ENCODE measurements around the gene ADD1. TPM values are rescaled to one million over a fixed set of nuclear protein-coding genes. Genes with fewer than 3 reads are reported as not detected.

ADD1 gene
- total and polyA plus RNA-seq, 2 of the 13 experiments (the other 11 are each of a cell fraction or from before 2014, with no cell fraction given), result 73.9 to 122 TPM

DNA sequence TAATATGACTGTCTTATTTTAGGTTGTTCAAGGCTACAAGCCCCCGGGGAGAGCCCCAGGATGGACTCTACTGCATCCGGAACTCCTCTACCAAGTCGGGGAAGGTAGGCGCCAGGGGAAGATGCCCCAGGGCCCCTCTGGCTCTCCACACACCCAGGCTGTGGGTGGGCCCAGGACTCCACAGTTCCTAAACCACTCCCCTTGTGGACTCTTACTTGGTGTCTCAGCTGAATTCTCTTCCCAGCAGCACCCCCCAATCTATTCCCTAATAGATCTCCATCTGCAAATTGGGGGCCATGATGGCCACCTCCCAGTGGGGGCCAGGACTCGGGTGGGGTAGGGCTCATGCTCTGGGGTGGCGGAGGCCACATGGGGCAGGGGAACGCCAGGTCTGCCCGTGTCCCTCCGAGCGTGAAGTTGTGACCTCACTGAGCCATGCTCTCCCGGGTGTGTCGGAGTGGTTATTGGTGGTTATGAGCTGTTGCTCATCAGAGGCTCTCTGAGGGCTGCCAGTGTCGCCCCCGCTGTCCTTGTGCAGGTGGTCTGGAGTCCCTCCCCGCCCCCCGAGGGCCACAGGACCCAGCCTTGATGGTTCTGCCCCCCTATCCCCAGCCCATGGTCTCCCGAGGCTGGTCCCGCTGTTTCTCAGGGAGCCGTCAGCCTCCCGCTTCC is 11.2 kb upstream of the ADD1 start:
- POLR2A ChIA-PET, result no interaction called here
- no peak for ATAC-seq

DNA sequence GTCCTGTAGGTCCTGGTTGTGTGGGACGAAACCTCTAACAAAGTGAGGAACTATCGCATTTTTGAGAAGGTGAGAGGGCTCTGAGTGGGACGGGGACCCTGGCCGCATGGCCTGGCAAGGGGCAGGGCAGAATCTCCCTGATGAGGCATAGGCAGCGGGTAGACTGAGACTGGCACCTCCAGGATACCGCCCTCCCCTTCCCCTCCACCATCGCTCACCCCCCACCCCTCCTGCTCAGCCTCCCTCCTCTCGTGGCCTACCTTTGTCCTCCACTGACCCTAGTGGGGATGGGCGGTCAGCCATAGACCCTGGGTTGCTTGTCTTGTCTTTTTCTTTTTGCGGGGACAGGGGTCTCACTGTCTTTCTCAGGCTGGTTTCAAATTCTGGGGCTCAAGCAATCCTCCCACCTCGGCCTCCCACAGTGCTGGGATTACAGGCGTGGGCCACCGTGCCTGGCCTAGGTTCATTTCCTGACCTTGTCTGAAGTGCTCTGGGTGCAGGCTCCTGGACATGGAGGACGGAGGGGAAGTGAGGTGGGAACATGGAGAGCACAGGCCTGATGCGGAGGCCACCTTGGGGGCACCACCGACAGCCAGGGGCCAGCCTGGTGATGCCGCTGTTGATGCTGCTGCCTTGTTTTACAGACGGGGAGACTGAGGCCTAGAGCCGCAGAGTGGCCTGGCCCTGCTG is 10.5 kb upstream of the ADD1 start:
- H3K79me2 ChIP-seq (ENCODE audit: insufficient read depth, low read length), result no peaks in the 10 kb centered on the region
- peaks cover 9 to 32% of the 10 kb centered on the region in 2 experiments; a peak in 3 of 5 replicates for H3K36me3 ChIP-seq (replicated peaks in 1 of 2; ENCODE audit: control insufficient read depth in 1 of 2, insufficient read depth in 2 of 2, low read length in 2 of 2)
- H3K4me1 ChIP-seq (ENCODE audit: insufficient read depth, low read length), result peaks cover 11% of the 10 kb centered on the region
- intact Hi-C loops (cut with micrococcal nuclease; ENCODE audit: unreplicated experiment) (no loop called here), in situ Hi-C loops (cut with HindIII; ENCODE audit: extremely low pct_ligation_motif_present, low pct_unique_long_range_greater_than_20kb) (no loop called here)
- no peak overlapping the region for H3K9ac ChIP-seq (ENCODE audit: insufficient read depth, low read depth, low read length)
- no peak overlapping the region for H3K4me2 ChIP-seq (ENCODE audit: low read depth, low read length)
- DNase-seq (ENCODE audit: low spot score), result no peak
- no peak overlapping the region for H2AFZ ChIP-seq (ENCODE audit: low read length)
- H4K20me1 ChIP-seq (ENCODE audit: insufficient read depth, low read length), result no peaks in the 10 kb centered on the region
- no peaks in the 10 kb centered on the region for H3K9me3 ChIP-seq (ENCODE audit: low read length)
- no peak overlapping the region for H3K4me3 ChIP-seq (replicated peaks in 1 of 3; ENCODE audit: insufficient read depth in 1 of 3, low read depth in 2 of 3, low read length in 3 of 3)
- 96% methylated on average over 13 of the region's 19 CpGs for WGBS (ENCODE audit: low lambda C conversion rate)
- ChIA-PET CTCF (ENCODE audit: low intra/inter-chr PET ratio, low total read pairs) (no interaction called here), POLR2A (no interaction called here)
- BruUV-seq (replicated peaks), result no TSS peak
- ATAC-seq, result no peak
- FAIRE-seq, result no peak
- no peaks in the 10 kb centered on the region for H3K27me3 ChIP-seq (ENCODE audit: control insufficient read depth in 1 of 2, insufficient read depth in 2 of 2, low read length in 2 of 2)
- H3K27ac ChIP-seq (ENCODE audit: extremely low read length, insufficient read depth, low read length), result no peak overlapping the region
- TF ChIP-seq MAFF (IDR thresholded peaks at IDR 0.05; ENCODE audit: low read depth, low read length), result no peak
- TF ChIP-seq GATA4 (IDR thresholded peaks at IDR 0.05; ENCODE audit: borderline replicate concordance, low read depth), result no peak
- TF ChIP-seq, protein P1, sequence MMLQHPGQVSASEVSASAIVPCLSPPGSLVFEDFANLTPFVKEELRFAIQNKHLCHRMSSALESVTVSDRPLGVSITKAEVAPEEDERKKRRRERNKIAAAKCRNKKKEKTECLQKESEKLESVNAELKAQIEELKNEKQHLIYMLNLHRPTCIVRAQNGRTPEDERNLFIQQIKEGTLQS (CRISPR knock-in tag; IDR thresholded peaks at IDR 0.05), result no peak
- no peak for TF ChIP-seq HIVEP1 (CRISPR knock-in tag; IDR thresholded peaks at IDR 0.05)
- TF ChIP-seq, protein P2, sequence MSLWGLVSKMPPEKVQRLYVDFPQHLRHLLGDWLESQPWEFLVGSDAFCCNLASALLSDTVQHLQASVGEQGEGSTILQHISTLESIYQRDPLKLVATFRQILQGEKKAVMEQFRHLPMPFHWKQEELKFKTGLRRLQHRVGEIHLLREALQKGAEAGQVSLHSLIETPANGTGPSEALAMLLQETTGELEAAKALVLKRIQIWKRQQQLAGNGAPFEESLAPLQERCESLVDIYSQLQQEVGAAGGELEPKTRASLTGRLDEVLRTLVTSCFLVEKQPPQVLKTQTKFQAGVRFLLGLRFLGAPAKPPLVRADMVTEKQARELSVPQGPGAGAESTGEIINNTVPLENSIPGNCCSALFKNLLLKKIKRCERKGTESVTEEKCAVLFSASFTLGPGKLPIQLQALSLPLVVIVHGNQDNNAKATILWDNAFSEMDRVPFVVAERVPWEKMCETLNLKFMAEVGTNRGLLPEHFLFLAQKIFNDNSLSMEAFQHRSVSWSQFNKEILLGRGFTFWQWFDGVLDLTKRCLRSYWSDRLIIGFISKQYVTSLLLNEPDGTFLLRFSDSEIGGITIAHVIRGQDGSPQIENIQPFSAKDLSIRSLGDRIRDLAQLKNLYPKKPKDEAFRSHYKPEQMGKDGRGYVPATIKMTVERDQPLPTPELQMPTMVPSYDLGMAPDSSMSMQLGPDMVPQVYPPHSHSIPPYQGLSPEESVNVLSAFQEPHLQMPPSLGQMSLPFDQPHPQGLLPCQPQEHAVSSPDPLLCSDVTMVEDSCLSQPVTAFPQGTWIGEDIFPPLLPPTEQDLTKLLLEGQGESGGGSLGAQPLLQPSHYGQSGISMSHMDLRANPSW (CRISPR knock-in tag; IDR thresholded peaks at IDR 0.05; ENCODE audit: borderline replicate concordance), result no peak
- TF ChIP-seq, protein P3, sequence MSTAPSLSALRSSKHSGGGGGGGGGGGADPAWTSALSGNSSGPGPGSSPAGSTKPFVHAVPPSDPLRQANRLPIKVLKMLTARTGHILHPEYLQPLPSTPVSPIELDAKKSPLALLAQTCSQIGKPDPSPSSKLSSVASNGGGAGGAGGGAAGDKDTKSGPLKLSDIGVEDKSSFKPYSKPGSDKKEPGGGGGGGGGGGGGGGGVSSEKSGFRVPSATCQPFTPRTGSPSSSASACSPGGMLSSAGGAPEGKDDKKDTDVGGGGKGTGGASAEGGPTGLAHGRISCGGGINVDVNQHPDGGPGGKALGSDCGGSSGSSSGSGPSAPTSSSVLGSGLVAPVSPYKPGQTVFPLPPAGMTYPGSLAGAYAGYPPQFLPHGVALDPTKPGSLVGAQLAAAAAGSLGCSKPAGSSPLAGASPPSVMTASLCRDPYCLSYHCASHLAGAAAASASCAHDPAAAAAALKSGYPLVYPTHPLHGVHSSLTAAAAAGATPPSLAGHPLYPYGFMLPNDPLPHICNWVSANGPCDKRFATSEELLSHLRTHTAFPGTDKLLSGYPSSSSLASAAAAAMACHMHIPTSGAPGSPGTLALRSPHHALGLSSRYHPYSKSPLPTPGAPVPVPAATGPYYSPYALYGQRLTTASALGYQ (CRISPR knock-in tag; IDR thresholded peaks at IDR 0.05), result no peak

More for the DNA sequence above, 11.2 kb upstream of the ADD1 start:
- no TSS peak for BruUV-seq (replicated peaks)
- peaks cover 9 to 32% of the 10 kb centered on the region in 2 experiments; a peak in 3 of 5 replicates for H3K36me3 ChIP-seq (replicated peaks in 1 of 2; ENCODE audit: control insufficient read depth in 1 of 2, insufficient read depth in 2 of 2, low read length in 2 of 2)
- 95% methylated on average over 6 of the region's 20 CpGs for WGBS (ENCODE audit: low lambda C conversion rate)
- TF ChIP-seq HNRNPH1 (optimal IDR thresholded peaks at IDR 0.05; ENCODE audit: low read depth, low read length), result no peak
- TF ChIP-seq, protein P4, sequence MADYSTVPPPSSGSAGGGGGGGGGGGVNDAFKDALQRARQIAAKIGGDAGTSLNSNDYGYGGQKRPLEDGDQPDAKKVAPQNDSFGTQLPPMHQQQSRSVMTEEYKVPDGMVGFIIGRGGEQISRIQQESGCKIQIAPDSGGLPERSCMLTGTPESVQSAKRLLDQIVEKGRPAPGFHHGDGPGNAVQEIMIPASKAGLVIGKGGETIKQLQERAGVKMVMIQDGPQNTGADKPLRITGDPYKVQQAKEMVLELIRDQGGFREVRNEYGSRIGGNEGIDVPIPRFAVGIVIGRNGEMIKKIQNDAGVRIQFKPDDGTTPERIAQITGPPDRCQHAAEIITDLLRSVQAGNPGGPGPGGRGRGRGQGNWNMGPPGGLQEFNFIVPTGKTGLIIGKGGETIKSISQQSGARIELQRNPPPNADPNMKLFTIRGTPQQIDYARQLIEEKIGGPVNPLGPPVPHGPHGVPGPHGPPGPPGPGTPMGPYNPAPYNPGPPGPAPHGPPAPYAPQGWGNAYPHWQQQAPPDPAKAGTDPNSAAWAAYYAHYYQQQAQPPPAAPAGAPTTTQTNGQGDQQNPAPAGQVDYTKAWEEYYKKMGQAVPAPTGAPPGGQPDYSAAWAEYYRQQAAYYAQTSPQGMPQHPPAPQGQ (CRISPR knock-in tag; IDR thresholded peaks at IDR 0.05; ENCODE audit: borderline replicate concordance), result no peak
- peaks cover 11% of the 10 kb centered on the region for H3K4me1 ChIP-seq (ENCODE audit: insufficient read depth, low read length)
- no peak overlapping the region for H3K9ac ChIP-seq (ENCODE audit: insufficient read depth, low read depth, low read length)
- no peak overlapping the region for H3K27ac ChIP-seq (ENCODE audit: extremely low read length, insufficient read depth, low read length)
- H3K4me2 ChIP-seq (ENCODE audit: low read depth, low read length), result no peak overlapping the region
- in situ Hi-C loops (cut with HindIII; ENCODE audit: extremely low pct_ligation_motif_present, low pct_unique_long_range_greater_than_20kb) (no loop called here), intact Hi-C loops (cut with micrococcal nuclease; ENCODE audit: unreplicated experiment) (no loop called here)
- no peaks in the 10 kb centered on the region for H3K9me3 ChIP-seq (ENCODE audit: low read length)
- no peak for DNase-seq (ENCODE audit: low spot score)
- no peak overlapping the region for H3K4me3 ChIP-seq (replicated peaks in 1 of 3; ENCODE audit: insufficient read depth in 1 of 3, low read depth in 2 of 3, low read length in 3 of 3)
- FAIRE-seq, result no peak
- no peaks in the 10 kb centered on the region for H3K27me3 ChIP-seq (ENCODE audit: control insufficient read depth in 1 of 2, insufficient read depth in 2 of 2, low read length in 2 of 2)
- no peak overlapping the region for H2AFZ ChIP-seq (ENCODE audit: low read length)
- H4K20me1 ChIP-seq (ENCODE audit: insufficient read depth, low read length), result no peaks in the 10 kb centered on the region
- no peaks in the 10 kb centered on the region for H3K79me2 ChIP-seq (ENCODE audit: insufficient read depth, low read length)
- CTCF ChIA-PET (ENCODE audit: low intra/inter-chr PET ratio, low total read pairs), result no interaction called here
